ENCODE data around the gene FAM174B. TPM values are rescaled to one million over a fixed set of nuclear protein-coding genes. Genes with fewer than 3 reads are reported as not detected.

FAM174B gene
- total RNA-seq, 1 experiment from 2014 or later, result 0.30 TPM

GRCh38 chr15:92667970-92668485, 12.5 kb upstream of the FAM174B start:
- no peaks in the 10 kb centered on the region for H3K9me2 ChIP-seq (ENCODE audit: insufficient read depth)
- H3K27ac ChIP-seq (ENCODE audit: low read depth, low read length), result no peak overlapping the region
- RAD21 ChIA-PET (ENCODE audit: low non-redundant PET in 1 of 2, low total read pairs in 2 of 2, uncharacterized antibody in 2 of 2, unreplicated experiment in 2 of 2), result no interaction called here
- H3K9me3 ChIP-seq (ENCODE audit: control insufficient read depth in 1 of 2, insufficient read depth in 1 of 2, low read depth in 1 of 2, low read length in 2 of 2), result no peaks in the 10 kb centered on the region
- ATAC-seq, result no peak
- no peak for DNase-seq (ENCODE audit: low read depth, low spot score)
- no peak overlapping the region for H3K4me2 ChIP-seq (ENCODE audit: low read length)
- H3K79me2 ChIP-seq (ENCODE audit: insufficient read depth, low read length), result no peaks in the 10 kb centered on the region
- CTCF ChIA-PET, result no interaction called here
- POLR2A ChIA-PET, result no interaction called here
- H2AFZ ChIP-seq (ENCODE audit: low read depth, low read length, poor library complexity, severe bottlenecking), result no peak overlapping the region
- no peak for TF ChIP-seq ELF1 (IDR thresholded peaks at IDR 0.05; ENCODE audit: borderline replicate concordance, low read depth)
- TF ChIP-seq SP1 (IDR thresholded peaks at IDR 0.05; ENCODE audit: low read depth), result no peak
- TF ChIP-seq, protein P1, sequence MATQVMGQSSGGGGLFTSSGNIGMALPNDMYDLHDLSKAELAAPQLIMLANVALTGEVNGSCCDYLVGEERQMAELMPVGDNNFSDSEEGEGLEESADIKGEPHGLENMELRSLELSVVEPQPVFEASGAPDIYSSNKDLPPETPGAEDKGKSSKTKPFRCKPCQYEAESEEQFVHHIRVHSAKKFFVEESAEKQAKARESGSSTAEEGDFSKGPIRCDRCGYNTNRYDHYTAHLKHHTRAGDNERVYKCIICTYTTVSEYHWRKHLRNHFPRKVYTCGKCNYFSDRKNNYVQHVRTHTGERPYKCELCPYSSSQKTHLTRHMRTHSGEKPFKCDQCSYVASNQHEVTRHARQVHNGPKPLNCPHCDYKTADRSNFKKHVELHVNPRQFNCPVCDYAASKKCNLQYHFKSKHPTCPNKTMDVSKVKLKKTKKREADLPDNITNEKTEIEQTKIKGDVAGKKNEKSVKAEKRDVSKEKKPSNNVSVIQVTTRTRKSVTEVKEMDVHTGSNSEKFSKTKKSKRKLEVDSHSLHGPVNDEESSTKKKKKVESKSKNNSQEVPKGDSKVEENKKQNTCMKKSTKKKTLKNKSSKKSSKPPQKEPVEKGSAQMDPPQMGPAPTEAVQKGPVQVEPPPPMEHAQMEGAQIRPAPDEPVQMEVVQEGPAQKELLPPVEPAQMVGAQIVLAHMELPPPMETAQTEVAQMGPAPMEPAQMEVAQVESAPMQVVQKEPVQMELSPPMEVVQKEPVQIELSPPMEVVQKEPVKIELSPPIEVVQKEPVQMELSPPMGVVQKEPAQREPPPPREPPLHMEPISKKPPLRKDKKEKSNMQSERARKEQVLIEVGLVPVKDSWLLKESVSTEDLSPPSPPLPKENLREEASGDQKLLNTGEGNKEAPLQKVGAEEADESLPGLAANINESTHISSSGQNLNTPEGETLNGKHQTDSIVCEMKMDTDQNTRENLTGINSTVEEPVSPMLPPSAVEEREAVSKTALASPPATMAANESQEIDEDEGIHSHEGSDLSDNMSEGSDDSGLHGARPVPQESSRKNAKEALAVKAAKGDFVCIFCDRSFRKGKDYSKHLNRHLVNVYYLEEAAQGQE (IDR thresholded peaks at IDR 0.05; ENCODE audit: low read depth), result no peak
- no peak overlapping the region for H3K4me3 ChIP-seq (replicated peaks in 1 of 2; ENCODE audit: low read depth in 1 of 2, low read length in 2 of 2)
- no peaks in the 10 kb centered on the region for H3K4me1 ChIP-seq (ENCODE audit: control insufficient read depth in 1 of 2, insufficient read depth in 2 of 2, low read length in 2 of 2)
- peaks cover 31% of the 10 kb centered on the region for H3K27me3 ChIP-seq (ENCODE audit: insufficient read depth, low read length)
- H3K36me3 ChIP-seq (ENCODE audit: control insufficient read depth in 1 of 2, insufficient read depth in 2 of 2, low read length in 2 of 2), result no peaks in the 10 kb centered on the region
- no peaks in the 10 kb centered on the region for H4K20me1 ChIP-seq (ENCODE audit: insufficient read depth)
- intact Hi-C loops (cut with micrococcal nuclease), result no loop called here
- BruUV-seq (replicated peaks), result no TSS peak
- H3K9ac ChIP-seq (ENCODE audit: low read length), result no peak overlapping the region

DNA sequence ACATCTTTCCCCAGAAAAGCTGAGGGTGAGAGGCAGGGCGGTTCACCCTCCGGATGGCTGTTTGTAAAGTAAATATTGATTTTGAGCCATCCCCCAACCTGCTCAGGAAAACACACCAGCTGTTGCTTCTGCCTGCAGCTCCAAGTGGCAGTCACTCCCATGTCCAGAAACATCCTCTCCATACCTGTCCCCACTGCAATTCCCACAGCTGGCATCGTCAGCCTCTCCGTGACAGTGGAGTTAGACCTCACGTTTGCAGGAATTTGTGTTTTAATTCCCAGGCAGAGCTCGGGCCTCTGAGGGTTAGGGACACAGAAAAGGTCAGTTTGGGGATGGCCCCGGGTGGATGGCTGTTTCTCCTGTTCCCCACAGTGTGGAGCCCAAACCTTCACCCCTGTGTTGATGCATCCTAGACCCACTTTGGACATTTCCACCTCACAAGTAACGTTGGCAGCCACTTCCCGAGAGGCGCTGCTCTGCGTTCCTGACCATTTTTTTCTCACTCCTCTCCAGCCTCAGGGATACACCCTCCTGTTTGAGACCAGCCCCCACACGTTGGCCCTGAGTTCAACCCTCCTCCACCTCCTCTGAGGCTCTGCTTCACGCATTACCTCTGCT, 11.8 kb upstream of the FAM174B start:
- Histone ChIP-seq H3K4me2 (ENCODE audit: low read length) (no peak overlapping the region), H3K9me3 (ENCODE audit: control insufficient read depth in 1 of 2, insufficient read depth in 1 of 2, low read depth in 1 of 2, low read length in 2 of 2) (no peaks in the 10 kb centered on the region), H3K4me3 (replicated peaks in 1 of 2; ENCODE audit: low read depth in 1 of 2, low read length in 2 of 2) (no peak overlapping the region), H3K27me3 (ENCODE audit: insufficient read depth, low read length) (peaks cover 24% of the 10 kb centered on the region), H3K9me2 (ENCODE audit: insufficient read depth) (no peaks in the 10 kb centered on the region), H2AFZ (ENCODE audit: low read depth, low read length, poor library complexity, severe bottlenecking) (no peak overlapping the region), H4K20me1 (ENCODE audit: insufficient read depth) (no peaks in the 10 kb centered on the region), H3K36me3 (ENCODE audit: control insufficient read depth in 1 of 2, insufficient read depth in 2 of 2, low read length in 2 of 2) (no peaks in the 10 kb centered on the region), H3K27ac (ENCODE audit: low read depth, low read length) (no peak overlapping the region), H3K79me2 (ENCODE audit: insufficient read depth, low read length) (no peaks in the 10 kb centered on the region), H3K4me1 (ENCODE audit: control insufficient read depth in 1 of 2, insufficient read depth in 2 of 2, low read length in 2 of 2) (no peaks in the 10 kb centered on the region), H3K9ac (ENCODE audit: low read length) (no peak overlapping the region)
- BruUV-seq (replicated peaks), result no TSS peak
- intact Hi-C loops (cut with micrococcal nuclease), result no loop called here
- POLR2A ChIA-PET, result no interaction called here
- no peak for DNase-seq (ENCODE audit: low read depth, low spot score)
- no peak for ATAC-seq
- CTCF ChIA-PET, result no interaction called here
- RAD21 ChIA-PET (ENCODE audit: low non-redundant PET in 1 of 2, low total read pairs in 2 of 2, uncharacterized antibody in 2 of 2, unreplicated experiment in 2 of 2), result no interaction called here
- TF ChIP-seq EZH2 (IDR thresholded peaks at IDR 0.05) (no peak), EGR1 (IDR thresholded peaks at IDR 0.05; ENCODE audit: low read depth) (no peak), FOSL1 (IDR thresholded peaks at IDR 0.05; ENCODE audit: low read depth) (no peak), CTCF (IDR thresholded peaks at IDR 0.05 in 2 of 3, conservative IDR thresholded peaks at IDR 0.05 in 1 of 3; ENCODE audit: borderline replicate concordance in 1 of 3, insufficient read depth in 1 of 3, low read depth in 2 of 3, low read length in 2 of 3) (no peak), POLR2A (IDR thresholded peaks at IDR 0.05; ENCODE audit: borderline replicate concordance, extremely low read depth, insufficient read depth, insufficient read length) (no peak), TCF7L2 (IDR thresholded peaks at IDR 0.05; ENCODE audit: borderline replicate concordance, extremely low read depth, insufficient read depth, insufficient read length) (no peak), JUND (IDR thresholded peaks at IDR 0.05) (no peak), CEBPB (IDR thresholded peaks at IDR 0.05; ENCODE audit: low read depth) (no peak), YY1 (IDR thresholded peaks at IDR 0.05; ENCODE audit: extremely low read depth, insufficient replicate concordance, low read depth, low read length) (no peak), SP1 (IDR thresholded peaks at IDR 0.05; ENCODE audit: low read depth) (no peak), MAX (IDR thresholded peaks at IDR 0.05) (no peak)

All from HCT116 (cell line).